HepG2 (cell line): Measurements from ENCODE around the gene TTLL10. TPM values are rescaled to one million over a fixed set of nuclear protein-coding genes. Genes with fewer than 3 reads are reported as not detected.

ENCODE experiments used
- ATF1 ChIP-seq: IDR thresholded peaks from 2 replicates; pipeline ENCODE4 v1.6.1; 2016; ENCODE audit warnings: mild to moderate bottlenecking, control low read depth
- FOXA3 ChIP-seq: IDR thresholded peaks from 2 replicates; pipeline ENCODE4 v1.6.1; 2016; ENCODE audit warnings: missing genetic modification reagents, missing compliant biosample characterization
- FOXC1 ChIP-seq: sonication (generic); formaldehyde crosslinking; IDR thresholded peaks from 2 replicates; pipeline ENCODE4 v1.8.0; 2022; ENCODE audit warnings: mild to moderate bottlenecking, missing genetic modification reagents, borderline replicate concordance
- HNF1A ChIP-seq, 2 experiments: sonication (generic) in 1 of 2; formaldehyde crosslinking in 1 of 2; IDR thresholded peaks; 2 replicates each; pipeline versions ENCODE4 v1.4.0 to v1.6.1; 2016 to 2020; ENCODE audit warnings: borderline replicate concordance in 1 of 2, low read depth in 1 of 2, mild to moderate bottlenecking in 1 of 2, missing genetic modification reagents in 1 of 2
- MYNN ChIP-seq: sonication (generic); formaldehyde crosslinking; IDR thresholded peaks from 2 replicates; pipeline ENCODE4 v1.4.0; 2020; ENCODE audit warnings: mild to moderate bottlenecking, low read depth, missing genetic modification reagents
- POLR2A ChIP-seq, 2 experiments: IDR thresholded peaks; 2 replicates each; pipeline ENCODE4 v1.6.1; 2011; ENCODE audit warnings: low read depth in 2 of 2, low read length in 2 of 2, mild to moderate bottlenecking in 1 of 2, moderate library complexity in 1 of 2; ENCODE audit not compliant: insufficient read depth in 1 of 2
- SMAD1 ChIP-seq: sonication (generic); formaldehyde crosslinking; IDR thresholded peaks from 2 replicates; pipeline ENCODE4 v1.4.0; 2020; ENCODE audit warnings: missing genetic modification reagents, low read depth, mild to moderate bottlenecking, borderline replicate concordance
- SOX13 ChIP-seq, 3 experiments: fragments of 450-650 bp in 1 of 3; sonication (generic) in 1 of 3; formaldehyde crosslinking in 1 of 3; IDR thresholded peaks in 2 of 3; conservative IDR thresholded peaks in 1 of 3; 2 replicates each; pipeline versions ENCODE4 v1.5.0 to v1.6.1; 2016 to 2020; ENCODE audit warnings: antibody characterized with exemption in 1 of 3, mild to moderate bottlenecking in 1 of 3, missing compliant biosample characterization in 1 of 3, missing genetic modification reagents in 1 of 3, moderate library complexity in 1 of 3
- SOX5 ChIP-seq: IDR thresholded peaks from 2 replicates; pipeline ENCODE4 v1.6.1; 2016; ENCODE audit warnings: borderline replicate concordance
- ZFP37 ChIP-seq: sonication (generic); formaldehyde crosslinking; IDR thresholded peaks from 2 replicates; pipeline ENCODE4 v1.4.0; 2020; ENCODE audit warnings: missing genetic modification reagents, borderline replicate concordance
- ZNF235 ChIP-seq: sonication (generic); formaldehyde crosslinking; IDR thresholded peaks from 2 replicates; pipeline ENCODE4 v1.8.1; 2023; ENCODE audit warnings: mild to moderate bottlenecking, missing genetic modification reagents, borderline replicate concordance
- ZNF329 ChIP-seq: sonication (generic); formaldehyde crosslinking; IDR thresholded peaks from 2 replicates; pipeline ENCODE4 v1.9.0; 2021; ENCODE audit warnings: low read depth, mild to moderate bottlenecking, missing genetic modification reagents
- ZNF441 ChIP-seq: sonication (generic); formaldehyde crosslinking; IDR thresholded peaks from 2 replicates; pipeline ENCODE4 v1.7.0; 2021; ENCODE audit warnings: missing genetic modification reagents, borderline replicate concordance
- polyA plus RNA-seq, 8 experiments: library from polyadenylated mRNA; depleted of rRNA in 3 of 8; stranded (reverse) in 7 of 8; unstranded in 1 of 8; fragments of >200 nt; fragmentation: Illumina TruSeq in 4 of 8; extraction: Trizol in 4 of 8; gene quantifications; 2 replicates each; pipeline versions ENCODE4 v1.2.1 to v1.2.3, GENCODE V29; 2011 to 2016; ENCODE audit warnings: low read depth in 4 of 8, missing spikeins in 1 of 8, mixed read lengths in 1 of 8; ENCODE audit not compliant: insufficient read depth in 1 of 8
- total RNA-seq, 5 experiments: library from RNA; depleted of rRNA; stranded (reverse); fragments of >200 nt; fragmentation: Illumina TruSeq; extraction: Trizol; gene quantifications; 2 replicates each; pipeline ENCODE4 v1.2.3, GENCODE V29; 2016; ENCODE audit warnings: low read depth in 1 of 5
- TF ChIP-seq, protein P1 (sequence below): sonication (generic); formaldehyde crosslinking; IDR thresholded peaks from 2 replicates; pipeline ENCODE4 v1.5.0; 2020; ENCODE audit warnings: mild to moderate bottlenecking, missing genetic modification reagents, borderline replicate concordance
- TF ChIP-seq, protein P2 (sequence below): IDR thresholded peaks from 2 replicates; pipeline ENCODE4 v1.6.1; 2016; ENCODE audit warnings: low read depth, missing genetic modification reagents, missing compliant biosample characterization

The TTLL10 gene
- total and polyA plus RNA-seq, 2 of the 13 experiments (the other 11 are each of a cell fraction or from before 2014, with no cell fraction given), result not detected

DNA sequence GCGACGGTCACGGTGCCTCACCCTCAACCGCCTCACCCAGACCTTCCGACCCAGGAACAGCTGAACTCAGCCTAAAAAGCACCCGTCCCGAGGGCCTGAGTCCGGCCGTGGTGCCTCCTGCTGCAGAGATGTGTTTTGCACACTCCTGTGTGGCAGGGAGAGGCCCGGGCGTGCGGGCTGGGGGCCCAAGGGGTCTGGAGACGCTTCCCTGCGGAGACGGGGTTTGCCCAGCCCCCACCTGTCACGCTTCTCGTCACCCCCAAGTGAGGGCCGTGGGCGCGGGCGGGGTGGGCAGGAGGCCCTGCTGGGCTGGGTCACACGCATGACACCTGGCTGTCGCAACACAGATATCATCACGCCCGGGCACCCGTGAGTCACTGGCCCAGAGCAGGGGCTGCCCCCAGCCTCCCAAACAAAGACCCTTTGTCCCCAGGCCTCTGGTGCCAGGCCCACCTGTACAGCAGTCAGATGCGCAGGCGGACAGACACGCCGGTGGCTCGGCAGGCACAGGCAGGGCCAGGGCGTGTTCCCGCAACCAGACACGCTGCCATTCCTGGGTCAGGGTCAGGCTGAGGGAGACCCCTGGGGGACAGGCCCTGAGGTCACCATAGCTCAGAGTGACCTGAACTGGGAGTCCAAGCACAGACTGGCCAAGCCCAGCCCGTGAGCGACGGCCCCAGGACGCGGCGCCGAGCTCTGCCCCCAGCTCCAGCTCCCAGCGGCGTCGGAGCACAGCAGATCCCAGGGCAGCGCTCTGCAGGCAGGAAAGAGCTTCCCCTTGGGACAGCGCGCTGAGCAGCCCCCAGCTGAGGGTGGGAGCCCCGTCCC is 64.4 kb downstream of the TTLL10 start (continued):
- TF ChIP-seq, protein P1, sequence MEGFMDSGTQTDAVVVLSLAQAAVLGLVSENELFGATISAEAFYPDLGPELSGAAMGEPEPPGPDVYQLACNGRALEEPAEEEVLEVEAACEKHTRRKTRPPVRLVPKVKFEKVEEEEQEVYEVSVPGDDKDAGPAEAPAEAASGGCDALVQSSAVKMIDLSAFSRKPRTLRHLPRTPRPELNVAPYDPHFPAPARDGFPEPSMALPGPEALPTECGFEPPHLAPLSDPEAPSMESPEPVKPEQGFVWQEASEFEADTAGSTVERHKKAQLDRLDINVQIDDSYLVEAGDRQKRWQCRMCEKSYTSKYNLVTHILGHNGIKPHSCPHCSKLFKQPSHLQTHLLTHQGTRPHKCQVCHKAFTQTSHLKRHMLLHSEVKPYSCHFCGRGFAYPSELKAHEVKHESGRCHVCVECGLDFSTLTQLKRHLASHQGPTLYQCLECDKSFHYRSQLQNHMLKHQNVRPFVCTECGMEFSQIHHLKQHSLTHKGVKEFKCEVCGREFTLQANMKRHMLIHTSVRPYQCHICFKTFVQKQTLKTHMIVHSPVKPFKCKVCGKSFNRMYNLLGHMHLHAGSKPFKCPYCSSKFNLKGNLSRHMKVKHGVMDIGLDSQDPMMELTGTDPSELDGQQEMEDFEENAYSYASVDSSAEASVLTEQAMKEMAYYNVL (CRISPR knock-in tag), result no peak
- peak; percentile 69 for TF ChIP-seq FOXA3
- no peak for TF ChIP-seq MYNN (CRISPR knock-in tag)
- peak; percentile 14; the same call in 1 of the 2 replicates for TF ChIP-seq SMAD1
- TF ChIP-seq HNF1A (IDR thresholded peaks at IDR 0.05; ENCODE audit: low read depth), result no peak
- 0 out of 2 replicates have a peak, but pooled peaks have one; percentile 20 for TF ChIP-seq HNF1A (CRISPR knock-in tag; IDR thresholded peaks at IDR 0.05; ENCODE audit: borderline replicate concordance)
- 0 out of 2 replicates have a peak, but pooled peaks have one; percentile 19 for TF ChIP-seq ZNF441
- TF ChIP-seq FOXC1 (CRISPR knock-in tag), result peak; percentile 34
- TF ChIP-seq, protein P2, sequence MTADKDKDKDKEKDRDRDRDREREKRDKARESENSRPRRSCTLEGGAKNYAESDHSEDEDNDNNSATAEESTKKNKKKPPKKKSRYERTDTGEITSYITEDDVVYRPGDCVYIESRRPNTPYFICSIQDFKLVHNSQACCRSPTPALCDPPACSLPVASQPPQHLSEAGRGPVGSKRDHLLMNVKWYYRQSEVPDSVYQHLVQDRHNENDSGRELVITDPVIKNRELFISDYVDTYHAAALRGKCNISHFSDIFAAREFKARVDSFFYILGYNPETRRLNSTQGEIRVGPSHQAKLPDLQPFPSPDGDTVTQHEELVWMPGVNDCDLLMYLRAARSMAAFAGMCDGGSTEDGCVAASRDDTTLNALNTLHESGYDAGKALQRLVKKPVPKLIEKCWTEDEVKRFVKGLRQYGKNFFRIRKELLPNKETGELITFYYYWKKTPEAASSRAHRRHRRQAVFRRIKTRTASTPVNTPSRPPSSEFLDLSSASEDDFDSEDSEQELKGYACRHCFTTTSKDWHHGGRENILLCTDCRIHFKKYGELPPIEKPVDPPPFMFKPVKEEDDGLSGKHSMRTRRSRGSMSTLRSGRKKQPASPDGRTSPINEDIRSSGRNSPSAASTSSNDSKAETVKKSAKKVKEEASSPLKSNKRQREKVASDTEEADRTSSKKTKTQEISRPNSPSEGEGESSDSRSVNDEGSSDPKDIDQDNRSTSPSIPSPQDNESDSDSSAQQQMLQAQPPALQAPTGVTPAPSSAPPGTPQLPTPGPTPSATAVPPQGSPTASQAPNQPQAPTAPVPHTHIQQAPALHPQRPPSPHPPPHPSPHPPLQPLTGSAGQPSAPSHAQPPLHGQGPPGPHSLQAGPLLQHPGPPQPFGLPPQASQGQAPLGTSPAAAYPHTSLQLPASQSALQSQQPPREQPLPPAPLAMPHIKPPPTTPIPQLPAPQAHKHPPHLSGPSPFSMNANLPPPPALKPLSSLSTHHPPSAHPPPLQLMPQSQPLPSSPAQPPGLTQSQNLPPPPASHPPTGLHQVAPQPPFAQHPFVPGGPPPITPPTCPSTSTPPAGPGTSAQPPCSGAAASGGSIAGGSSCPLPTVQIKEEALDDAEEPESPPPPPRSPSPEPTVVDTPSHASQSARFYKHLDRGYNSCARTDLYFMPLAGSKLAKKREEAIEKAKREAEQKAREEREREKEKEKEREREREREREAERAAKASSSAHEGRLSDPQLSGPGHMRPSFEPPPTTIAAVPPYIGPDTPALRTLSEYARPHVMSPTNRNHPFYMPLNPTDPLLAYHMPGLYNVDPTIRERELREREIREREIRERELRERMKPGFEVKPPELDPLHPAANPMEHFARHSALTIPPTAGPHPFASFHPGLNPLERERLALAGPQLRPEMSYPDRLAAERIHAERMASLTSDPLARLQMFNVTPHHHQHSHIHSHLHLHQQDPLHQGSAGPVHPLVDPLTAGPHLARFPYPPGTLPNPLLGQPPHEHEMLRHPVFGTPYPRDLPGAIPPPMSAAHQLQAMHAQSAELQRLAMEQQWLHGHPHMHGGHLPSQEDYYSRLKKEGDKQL (CRISPR knock-in tag), result 0 out of 2 replicates have a peak, but pooled peaks have one; percentile 51
- TF ChIP-seq SOX5, result peak; percentile 91
- no peak for TF ChIP-seq ATF1 (CRISPR knock-in tag)
- TF ChIP-seq ZFP37, result 0 out of 2 replicates have a peak, but pooled peaks have one; percentile 32
- no peak for TF ChIP-seq SOX13 (IDR thresholded peaks at IDR 0.05)
- peak in 1 of 2 experiments; percentile 86; a peak in 2 of 4 replicates for TF ChIP-seq SOX13 (CRISPR knock-in tag; conservative IDR thresholded peaks at IDR 0.05 in 1 of 2, IDR thresholded peaks at IDR 0.05 in 1 of 2)
- TF ChIP-seq ZNF329 (CRISPR knock-in tag), result peak; percentile 83; the same call in 1 of the 2 replicates
- no peak for TF ChIP-seq ZNF235 (CRISPR knock-in tag)
- peak in 1 of 2 experiments; percentile 50; a peak in 1 of 4 replicates for TF ChIP-seq POLR2A (IDR thresholded peaks at IDR 0.05; ENCODE audit: insufficient read depth in 1 of 2, low read depth in 2 of 2, low read length in 2 of 2)
